IPS-NIHi7 (cell line): ENCODE measurements around the gene BCAS3.
"Not testable (repeated sequence)": the region's sequence is repeated elsewhere in the genome, so short reads cannot be mapped to it uniquely, and the experiment has no call there.

Experiments used
- DNase-seq: peaks from one replicate; pipeline ENCODE4 v3.0.0; 2012; ENCODE audit warnings: mixed read lengths; ENCODE audit errors: extremely low spot score

BCAS3 gene

DNA sequence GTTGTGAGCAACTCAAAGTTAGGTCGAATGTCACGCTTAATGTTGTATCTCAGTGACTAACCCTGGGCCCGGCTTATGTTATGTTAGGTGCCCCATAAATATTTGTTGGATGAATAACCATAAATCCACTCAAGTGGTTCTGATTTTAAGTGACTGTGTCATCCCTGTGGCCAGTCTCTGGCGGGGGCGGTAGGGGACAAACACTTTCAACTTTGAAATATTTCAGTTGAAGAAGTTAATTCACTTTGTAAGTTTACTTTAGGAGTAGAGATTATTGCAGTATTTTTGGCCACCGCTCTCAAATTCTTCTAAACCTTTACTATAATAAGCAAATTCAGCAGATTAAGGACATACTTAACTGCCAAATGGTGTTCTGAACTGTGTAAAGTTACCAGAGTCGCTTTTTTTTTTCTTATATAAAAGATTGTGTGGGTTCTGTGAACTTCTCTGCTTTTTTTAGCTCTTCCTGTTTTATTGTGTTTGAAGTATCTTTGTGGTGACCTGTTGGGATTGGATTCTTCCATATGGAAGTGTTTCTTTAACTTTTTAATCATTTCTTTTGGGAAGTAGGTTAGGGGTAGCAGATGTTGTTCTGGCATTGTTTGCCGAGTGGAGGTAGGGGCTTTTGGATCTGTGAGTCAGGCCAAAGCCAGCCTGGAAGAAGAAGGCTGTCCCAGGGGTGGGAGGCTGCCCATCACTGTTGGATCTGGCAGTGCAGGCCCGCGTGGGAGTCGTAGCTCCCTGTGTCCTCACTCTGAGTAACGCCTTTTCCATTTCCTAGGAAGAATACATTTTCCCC, 660.5 kb downstream of the BCAS3 start:
- no peak for DNase-seq

DNA sequence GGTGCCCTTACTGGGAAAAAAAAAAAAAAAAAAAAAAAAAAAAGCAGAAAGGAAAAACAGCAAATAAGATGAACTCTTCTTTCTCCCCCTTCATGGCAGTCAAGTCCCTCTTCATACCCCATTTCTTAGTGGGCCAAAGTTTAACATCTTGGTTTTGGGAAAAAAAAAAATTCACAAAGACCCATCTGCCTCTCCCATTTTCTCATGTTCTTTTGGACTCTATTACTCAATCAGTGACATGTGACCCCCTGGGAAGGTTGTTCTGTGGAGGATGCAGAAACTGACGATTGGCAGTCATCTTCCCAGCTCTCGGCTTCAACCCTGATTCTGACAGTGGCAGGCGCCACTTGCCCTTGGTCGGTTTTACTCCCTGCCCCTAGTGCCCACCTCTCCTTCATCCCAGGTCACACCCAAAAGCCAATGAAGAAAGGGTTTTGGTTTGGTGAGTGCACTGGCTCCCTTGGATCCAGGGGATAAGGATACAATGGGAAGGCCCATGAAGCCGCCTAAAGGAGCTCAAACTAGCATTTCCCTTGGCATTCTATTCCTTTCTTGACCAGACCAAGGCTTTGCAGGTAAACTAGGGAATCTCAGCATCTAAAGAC, 661.3 kb downstream of the BCAS3 start:
- no peak for DNase-seq

DNA sequence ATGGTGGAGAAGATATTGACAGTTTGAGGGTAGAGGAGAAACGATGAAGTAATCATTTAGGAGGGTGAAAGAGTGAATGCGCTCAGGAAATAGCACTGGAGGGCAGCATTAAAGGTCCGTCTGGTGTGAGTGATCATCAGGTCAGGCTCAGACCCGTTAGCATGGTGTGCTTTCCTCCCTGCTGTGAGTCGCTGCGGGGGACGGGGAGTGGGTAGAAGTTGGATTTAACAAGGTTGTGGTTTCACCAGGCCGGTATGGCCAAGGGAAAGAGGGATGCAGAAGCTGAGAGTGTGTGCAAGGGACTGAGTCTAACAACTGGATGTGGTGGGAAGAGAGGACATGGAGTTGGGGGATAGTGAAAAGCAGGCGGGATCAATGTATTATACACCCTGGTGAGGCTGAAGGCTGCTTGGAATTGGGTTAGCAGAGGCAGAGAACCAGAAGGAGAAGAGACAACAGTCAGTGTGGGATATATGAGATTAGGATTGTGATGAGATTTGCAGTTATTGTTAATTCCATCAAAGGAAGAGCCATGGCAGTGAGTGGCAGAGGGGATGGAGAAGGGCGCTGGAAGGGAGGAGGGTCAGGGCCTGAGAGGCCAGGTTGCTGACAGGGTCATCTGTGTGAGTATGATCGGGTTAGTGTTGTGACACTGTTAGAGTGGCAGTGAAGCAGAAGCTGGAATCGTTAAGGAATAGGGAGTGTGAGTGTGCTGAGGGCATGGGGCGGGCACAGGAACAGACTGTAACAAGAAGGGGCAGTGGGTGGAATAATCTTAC, 663.0 kb downstream of the BCAS3 start:
- DNase-seq = no peak

DNA sequence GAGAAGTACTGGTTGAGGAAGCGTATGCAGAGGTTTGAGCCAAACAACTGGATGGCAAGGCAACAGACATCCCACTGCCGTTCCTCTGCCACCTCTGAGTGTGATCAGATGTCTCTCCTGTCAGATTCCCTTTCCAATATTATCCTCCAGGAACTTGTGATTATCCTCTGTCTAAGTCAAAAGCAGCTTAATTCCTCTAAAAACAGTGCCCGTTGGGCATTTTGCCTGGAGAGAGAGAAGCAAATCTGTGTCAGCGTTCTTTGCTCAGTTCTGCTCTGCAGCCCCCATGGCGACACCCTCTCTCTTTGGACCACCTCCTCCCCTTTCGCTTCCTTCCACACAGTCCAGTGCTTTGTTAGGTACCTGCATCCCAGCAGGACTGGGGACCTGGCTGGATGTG, 665.9 kb downstream of the BCAS3 start:
- DNase-seq = no peak

DNA sequence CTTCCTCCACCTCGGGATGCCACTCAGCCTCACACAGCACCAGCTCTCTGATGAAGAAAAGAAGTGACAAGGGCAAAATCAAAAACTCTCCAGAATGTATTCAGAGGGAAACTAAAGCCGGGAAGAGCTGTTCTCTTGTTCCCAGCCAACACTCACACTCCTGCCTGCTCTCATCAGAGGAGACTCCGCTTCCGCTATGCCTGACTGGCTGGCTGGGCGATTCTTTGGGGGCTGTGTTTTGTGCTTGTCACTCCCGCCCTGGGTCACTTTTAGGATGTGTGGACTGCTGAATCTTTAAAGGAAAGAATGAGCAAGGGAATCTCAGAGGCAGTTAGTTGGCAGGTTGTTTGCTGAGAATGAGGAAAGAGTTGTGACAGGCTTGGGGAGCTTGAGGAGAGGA, 667.4 kb downstream of the BCAS3 start:
- no peak for DNase-seq

DNA sequence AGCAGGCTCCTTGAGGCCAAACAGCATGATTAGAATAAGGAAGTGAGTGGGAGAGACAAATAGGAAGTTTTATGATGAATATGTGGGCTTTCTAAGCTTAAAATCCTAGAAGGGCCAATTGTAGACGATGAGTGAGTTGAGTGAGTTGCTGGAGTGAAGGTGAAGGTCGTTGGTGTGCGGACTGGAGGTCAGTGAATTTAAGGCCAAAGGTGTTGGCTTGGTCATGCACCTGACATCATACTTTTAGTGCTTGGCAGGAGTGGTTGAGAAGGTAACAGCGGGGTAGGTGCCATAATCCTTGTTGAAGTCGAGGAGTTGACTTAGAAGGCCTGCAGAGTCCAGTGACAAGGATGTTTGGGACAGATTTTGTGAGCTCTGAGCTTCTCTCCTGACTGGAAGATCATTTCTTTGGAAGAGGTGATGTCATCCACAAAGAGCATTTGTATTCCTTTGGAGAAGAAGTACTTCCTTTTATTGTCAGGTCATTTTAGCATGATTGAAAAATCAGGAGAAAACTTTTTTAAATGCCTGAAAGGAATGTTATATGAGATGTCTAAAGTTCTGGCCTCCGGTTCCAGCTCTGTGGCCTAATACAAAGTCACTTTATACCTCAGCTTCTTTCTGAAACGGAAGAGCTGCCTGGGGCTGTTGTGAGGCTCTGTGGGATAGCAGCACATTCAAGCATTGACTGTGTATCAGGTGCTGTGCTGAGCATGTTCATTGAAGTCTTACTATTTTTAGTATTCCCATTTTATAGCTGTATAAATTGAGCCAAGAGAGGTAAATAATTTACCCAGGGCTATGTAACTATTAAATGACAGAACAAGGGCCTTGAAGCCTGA, 668.4 kb downstream of the BCAS3 start:
- no peak for DNase-seq

DNA sequence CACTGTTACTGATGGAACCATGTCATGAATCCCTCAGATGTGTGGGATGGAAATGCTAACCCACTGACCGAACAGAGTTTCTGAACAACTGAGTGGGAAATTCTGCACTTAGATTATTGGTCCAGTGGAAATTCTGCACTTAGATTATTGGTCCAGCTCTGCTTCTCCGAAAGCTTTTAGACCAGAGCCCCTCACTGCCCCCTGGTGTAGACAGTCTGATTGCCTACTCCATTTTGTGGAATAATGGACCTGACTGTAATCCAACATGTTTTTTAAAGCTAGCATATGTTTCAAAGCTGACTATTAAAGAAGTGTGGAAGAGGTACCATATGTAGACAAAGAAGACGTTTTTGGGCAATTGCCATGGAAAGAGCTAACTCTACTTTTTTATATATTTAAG, 671.7 kb downstream of the BCAS3 start:
- DNase-seq = no peak

DNA sequence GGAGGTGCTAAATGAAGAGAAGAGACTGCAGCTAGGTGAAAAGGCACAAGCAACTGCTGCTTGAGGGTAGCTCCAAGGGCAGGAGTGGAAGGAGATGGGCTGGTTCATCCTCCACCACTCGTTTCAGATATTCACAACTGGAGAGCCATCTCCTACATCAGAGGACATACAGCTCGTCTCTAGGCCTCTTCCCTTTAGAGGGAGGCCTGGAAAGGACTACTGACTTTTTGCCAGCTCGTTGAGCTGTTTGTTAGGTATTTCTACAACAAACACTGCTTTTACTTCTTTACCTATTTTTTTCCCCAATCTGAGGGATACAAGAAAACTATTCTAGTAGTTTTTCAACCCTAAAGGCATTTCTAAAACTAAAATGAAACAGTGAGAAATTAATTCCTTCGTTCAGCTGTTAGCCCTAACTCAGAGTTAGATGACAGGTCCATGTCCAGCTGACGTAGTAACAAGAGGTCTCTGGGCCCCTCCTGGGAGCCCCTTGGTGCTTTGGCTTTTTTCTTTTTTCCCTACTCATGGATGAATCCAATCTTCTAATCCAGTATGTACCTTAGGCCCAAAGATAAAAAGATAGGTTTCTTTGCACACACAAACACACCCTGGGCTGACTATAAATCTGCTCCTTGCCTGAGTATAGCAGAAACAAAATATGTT, 674.2 kb downstream of the BCAS3 start:
- DNase-seq = no peak

DNA sequence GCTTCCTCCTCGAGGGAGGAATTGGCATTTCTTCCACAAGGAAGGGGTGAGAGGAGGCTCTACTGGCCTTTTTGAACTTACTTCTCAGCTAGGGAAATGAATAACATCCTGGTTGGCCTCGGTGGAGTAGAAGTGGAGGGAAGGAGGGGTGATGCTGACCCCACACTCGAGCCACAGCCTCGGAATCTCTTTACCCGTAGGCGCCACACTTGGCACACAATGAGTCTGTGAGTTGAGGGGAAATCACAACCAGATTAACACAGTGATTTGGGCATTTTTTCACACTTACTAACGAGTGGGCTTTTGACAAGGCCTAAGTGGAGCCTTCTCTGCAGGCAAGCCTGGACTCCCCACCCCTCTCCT, 674.7 kb downstream of the BCAS3 start:
- DNase-seq = no peak

DNA sequence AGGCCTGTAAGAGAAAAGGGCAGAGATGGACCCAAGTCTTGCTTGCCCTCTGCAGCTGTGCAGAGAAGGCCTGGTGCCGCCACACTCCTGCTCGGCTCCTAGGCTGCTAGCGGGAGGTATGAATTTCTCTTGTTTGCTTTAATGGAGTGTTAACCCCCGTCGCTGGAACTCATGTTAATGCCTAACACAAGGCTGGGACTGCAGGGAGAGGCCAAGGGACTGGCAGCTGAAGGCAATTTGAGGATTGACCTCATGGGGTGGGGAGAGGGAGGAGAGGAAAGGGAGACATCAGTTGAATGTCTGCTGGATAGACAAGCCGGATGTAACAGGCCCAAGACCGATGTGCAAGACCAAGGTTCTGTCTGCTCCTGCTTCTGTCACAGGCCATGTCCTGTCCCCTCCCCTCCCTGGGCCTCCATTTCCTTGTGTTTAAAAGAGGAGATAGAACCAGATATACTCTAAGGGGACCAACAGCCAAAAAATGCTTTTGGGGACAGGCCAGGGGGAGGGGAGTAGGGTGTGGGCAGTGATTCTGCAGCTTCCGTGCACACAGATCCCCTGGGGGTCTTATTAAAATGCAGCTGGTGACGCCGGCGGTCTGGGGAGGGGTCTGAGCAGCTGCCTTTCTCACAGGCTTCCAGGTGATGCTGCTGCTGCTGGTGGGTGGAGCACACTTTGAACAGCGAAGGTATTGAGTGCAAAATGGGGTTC, 675.3 kb downstream of the BCAS3 start:
- no peak for DNase-seq

DNA sequence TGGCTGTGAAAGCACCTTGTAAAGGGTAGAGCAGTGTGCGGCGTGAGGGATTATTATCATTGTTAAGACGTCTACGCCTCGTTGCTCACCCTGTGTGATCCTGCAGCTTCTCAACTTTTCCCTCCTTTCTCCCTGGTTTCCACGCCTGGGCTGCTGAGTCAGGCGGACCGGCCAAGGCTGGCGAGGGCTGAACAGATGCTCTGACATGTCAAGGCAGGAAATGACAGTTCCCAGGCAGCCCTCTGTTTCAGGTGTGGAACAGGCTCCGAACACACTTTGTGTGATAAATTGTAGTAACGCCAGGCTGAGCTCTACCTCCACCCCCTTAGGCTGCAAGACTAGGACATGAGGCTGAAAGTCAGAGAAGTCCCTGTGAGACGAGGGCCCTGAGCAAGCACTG, 676.0 kb downstream of the BCAS3 start:
- no peak for DNase-seq

DNA sequence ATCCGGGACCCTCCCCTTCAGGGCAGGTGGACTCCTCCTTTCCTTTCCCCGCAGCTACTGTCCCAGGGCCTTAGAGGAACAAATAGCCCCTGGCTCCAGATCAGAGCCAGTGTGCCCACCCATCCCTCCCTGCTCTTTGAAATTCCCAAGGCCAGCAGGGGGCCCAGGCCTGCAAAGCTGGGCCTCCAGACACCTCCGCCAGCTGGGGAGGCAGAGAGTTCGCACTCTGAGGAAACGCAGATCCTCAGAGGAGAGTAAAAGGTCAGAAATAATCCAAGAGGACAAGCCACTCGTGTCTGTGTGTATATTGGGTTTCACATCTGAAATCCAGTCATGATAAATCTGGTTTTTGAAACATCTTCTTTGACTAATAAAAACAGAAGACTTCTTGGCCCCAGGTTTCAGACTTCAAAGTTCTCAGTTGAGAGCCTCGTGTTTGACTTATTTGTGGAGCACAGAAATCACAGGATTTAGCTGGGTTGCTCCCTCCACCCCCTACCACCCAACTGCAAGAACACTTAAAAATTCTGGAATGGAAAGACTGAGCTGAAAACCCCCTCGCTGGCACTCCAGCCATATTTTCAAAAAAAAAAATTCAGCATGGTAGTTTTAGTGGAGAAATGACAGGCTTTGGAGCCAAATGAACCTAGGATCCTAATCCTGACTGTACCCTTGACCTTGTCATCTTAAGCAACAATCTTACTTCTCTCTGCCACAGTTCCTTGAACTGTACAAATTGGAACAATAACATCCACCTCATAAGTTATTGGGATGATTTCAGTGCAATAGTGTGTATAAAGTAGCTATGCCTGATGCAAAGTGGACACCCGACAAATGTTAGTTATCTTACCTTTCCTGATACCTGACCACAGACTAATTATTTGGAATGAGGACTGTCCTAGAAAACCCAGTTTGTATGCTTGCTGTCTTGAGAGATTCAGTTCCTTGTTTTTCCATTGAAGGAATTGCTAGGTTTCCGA, 677.5 kb downstream of the BCAS3 start:
- peak; percentile 49 for DNase-seq

DNA sequence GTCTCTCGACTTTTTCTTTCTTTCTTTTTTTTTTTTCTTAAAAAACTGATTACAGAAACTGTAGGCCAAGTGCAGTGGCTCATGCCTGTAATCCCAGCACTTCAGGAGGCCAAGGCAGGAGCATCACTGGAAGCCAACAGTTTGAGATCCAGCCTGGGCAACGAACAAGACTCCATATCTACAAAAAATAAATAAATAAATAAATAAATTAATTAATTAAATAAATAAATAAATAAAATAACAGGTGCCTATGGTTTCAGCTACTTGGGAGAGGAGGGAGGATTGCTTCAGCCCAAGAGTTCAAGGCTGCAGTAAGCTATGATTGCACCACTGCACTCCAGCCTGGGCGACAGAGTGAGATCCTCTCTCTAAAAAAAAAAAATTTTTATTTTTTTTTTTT, 679.4 kb downstream of the BCAS3 start:
- DNase-seq = not testable (repeated sequence)

DNA sequence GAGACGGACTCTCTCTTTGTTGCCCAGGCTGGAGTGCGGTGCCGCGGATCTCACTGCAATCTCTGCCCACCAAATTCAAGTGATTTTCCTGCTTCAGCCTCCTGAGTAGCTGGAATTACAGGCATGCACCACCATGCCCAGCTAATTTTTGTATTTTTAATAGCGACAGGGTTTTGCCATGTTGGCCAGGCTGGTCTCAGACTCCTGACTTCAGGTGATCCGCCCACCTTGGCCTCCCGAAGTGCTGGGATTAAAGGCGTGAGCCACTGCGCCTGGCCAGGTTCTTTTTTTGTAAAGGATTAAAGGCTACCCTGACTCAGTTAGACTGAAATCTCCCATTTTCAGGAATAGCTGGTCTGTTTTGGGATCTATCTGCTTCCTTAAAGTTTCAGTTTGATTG, 681.9 kb downstream of the BCAS3 start:
- DNase-seq = not testable (repeated sequence)

DNA sequence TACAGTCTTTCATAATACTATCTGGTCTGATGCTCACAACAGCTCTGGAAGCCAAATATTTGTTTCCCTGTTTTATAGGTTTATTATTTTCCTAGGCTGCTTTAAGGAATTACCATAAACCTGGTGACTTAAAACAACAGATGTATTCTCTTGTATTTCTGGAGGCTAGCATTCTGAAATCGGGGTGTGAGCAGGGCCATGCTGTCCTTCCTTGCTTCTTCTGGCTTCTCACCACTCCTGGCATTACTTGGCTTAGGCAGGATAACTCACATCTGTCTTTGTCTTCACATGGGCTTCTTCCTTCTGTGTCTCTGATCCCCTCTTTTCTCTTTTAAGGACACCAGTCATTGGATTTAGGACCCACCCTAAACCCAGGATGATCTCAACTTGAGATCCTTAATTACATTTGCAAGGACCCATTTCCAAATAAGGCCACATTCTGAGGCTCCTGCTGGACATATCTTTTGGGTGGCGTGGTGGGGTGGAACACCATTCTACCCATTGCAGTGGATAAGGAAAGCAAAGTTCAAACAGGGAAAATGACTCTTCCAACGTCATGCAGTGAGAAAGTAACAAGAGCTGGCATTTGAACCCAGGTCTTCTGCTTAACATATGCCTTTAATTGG, 682.8 kb downstream of the BCAS3 start:
- no peak for DNase-seq

DNA sequence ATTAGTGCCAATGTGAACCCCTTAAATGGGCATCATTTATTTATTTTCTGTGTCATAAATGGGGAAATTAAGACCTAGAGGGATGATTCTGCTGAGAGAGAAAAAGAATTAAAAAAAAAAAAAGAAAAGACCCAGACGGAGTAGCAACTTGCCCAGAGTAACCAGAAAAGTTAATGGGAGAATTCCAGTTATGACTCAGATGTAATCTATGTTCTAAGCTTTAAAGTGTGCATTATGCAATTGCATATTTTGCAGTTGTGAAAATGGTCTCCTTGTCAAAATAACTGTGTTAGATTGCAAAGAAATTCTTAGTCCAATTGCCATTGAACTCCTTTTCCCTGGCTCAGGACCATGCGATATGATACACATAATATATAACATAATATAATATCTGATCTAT, 683.4 kb downstream of the BCAS3 start:
- no peak for DNase-seq

DNA sequence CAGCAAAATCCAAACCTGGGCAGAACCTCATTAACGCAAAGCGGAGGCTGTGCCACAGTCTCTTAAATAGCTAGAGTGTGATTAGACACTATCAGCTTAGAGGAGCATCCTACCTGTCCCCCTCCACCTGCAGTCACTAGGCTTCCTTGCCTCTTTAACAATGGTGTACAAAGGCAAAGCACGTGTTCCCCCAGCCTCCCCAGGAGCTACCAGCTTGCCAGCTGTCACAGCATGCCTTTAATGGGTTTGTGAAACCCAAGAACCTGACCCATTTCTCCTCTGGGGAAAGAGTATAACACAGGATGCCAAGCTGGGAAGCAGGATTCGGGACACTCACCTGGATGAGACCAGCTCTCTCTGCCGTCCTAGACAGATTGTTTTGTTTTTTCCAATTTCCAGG, 684.7 kb downstream of the BCAS3 start:
- no peak for DNase-seq

DNA sequence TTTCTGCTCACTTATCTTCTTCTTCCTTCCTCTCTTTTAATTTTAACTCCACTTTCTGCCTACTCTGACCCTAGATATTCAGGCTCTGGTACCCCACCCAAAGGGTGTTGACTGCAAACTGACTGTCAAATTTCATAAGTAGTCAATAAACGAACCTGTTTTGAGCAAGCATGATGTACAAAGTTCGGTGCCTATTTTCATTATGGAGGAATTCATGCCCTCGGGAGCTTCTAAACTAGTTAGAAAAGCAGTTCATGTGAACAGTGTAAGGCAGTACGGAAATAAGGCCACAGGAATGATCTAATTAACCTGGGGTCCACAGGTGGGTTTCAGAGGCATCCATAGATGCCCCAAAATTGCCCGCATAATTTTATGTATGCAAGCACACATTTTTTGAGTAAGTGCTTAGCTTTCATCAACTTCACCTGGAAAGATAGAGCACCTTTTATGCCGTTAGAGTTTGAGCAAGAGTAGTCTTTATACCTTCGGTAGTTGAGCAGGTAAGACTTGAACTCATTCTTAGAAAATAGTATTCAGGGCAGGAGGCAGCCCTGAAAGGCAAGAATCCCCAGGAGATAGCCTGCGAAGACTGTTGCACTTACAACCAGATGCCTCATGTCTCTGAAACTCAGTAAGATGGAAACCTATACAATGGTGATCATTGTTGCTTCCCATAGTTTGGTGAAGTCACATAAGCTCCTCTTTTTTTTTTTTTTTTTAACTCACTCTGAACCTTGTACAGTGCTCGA, 685.4 kb downstream of the BCAS3 start:
- DNase-seq = no peak
